GM18870 (cell line): ENCODE results near the gene REST.
"Not testable (repeated sequence)": the region's sequence is repeated elsewhere in the genome, so short reads cannot be mapped to it uniquely, and the experiment has no call there.

Experiments
- ATAC-seq: cut with Tn5 transposase; IDR thresholded peaks from one replicate; pipeline ENCODE4 v1.9.1; 2021; ENCODE audit warnings: moderate library complexity; ENCODE audit not compliant: unreplicated experiment

The REST gene

DNA sequence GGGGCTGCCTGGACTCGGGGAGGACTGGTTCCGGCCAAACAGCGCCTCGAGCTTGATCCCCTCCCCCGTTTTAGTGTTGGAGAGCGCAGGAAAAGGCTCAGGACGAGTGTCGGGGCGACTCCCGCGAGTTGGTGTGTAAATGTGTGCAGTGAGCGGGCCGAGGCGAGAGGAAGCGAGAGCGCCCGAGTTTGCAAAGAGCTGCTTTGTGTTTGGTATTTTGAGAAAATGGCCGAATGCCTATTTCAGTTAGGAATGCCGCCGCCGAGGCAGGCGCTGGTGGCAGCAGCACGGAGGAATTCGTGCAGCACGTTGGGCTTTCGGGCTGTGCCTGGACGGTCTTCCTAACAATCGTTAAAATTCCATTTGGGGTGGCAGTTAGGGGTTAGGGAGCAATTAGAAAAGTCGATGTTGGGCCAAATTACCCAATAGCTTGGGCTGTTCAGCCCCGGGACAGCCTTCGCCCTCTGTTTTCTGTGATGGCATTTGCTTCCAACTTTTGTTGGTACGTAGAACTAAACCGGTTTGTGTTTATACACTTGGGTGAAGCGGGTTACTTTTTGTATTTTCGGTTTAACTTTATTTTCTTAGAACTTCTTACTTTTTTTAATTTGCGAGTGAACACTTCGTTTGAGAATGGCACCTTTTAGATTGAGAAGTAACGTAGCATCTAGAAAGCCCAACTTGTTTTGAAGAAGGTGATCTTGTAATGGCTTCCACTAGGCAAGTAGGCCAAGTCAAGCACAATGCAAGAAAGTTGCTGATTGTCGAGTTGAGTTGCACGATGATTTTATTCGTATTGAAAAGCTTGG is 1.6 kb downstream of the REST start:
- peak; percentile 30 for ATAC-seq

- ATAC-seq = no peak
These were observed 2.7 kb downstream of the REST start for GRCh38 chr4:56910172-56910967.

DNA sequence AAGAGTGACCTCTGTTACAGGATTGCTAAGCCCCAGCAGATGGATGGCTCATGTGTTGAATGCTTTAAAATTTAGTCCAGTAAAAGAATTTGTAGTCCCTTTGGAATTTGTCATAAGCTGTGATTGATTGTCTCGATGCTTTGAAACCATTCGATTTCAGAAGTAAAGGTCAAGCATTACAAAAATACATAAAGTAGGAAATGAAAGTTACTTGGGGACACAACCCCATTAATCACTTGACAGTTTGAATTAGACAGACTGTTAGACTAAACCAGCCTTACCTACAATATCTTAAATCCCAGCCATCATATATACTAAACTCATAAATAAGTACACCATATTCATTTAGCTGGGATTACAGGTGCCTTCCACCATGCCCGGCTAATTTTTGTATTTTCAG is 6.6 kb downstream of the REST start:
- no peak for ATAC-seq

DNA sequence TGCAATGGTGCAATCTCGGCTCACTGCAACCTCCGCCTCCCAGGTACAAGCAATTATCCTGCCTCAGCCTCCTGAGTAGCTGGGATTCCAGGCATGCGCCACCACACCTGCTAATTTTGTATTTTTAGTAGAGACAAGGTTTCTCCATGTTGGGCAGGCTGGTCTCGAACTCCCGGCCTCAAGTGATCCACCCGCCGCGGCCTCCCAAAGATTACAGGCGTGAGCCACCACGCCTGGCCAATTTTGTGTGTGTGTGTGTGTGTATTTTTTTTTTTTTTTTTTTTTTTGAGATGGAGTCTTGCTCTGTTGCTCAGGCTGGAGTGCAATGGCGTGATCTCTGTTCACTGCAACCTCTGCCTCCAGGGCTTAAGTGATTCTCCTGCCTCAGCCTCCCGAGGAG is 7.3 kb downstream of the REST start:
- not testable (repeated sequence) for ATAC-seq

DNA sequence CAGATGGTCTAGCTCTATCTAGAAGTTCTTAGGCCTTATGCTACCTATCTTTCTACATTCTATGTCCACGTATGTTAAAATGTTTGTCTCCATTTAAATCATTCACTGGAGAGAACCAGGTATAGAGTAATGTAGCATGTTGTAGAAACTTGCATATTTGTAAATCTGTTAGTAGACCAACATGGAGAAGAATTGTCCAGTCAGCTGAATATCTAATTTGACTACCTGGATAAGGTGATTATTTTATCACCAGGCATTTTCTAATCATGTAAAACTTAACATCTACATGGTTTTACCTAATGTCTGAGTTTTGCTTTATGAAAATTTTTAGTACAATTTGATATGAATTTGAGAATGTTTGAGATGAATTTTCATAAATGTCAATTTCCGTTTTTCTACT is 19.5 kb downstream of the REST start:
- no peak for ATAC-seq

- no peak for ATAC-seq
These were observed 22.9 kb downstream of the REST start for GRCh38 chr4:56930638-56931037.

- no peak for ATAC-seq
These were observed 24.2 kb downstream of the REST start for GRCh38 chr4:56931924-56932323.

- no peak for ATAC-seq
These were observed 29.6 kb downstream of the REST start for GRCh38 chr4:56937262-56937661.

GRCh38 chr4:56939826-56940225 is 32.1 kb downstream of the REST start:
- not testable (repeated sequence) for ATAC-seq

DNA sequence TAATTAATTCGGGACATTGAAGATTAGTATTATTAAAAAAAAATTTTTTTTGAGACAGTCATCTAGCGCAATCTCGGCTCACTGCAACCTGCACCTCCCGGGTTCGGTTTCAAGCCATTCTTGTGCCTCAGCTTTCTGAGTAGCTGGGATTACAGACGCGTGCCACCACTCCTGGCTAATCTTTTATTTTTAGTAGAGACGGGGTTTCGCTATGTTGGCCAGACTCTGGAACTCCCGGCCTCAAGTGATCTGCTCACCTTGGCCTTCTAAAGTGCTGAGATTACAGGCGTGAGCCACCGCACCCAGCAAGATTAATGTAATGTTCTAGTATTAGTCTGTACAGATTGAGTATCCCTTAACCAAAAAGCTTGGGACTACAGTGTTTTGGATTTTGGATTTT is 32.7 kb downstream of the REST start:
- ATAC-seq = no peak

- ATAC-seq = no peak
These were observed 33.3 kb downstream of the REST start for GRCh38 chr4:56940971-56941370.

GRCh38 chr4:56941403-56941802 is 33.7 kb downstream of the REST start:
- no peak for ATAC-seq

- no peak for ATAC-seq
These were observed 46.2 kb downstream of the REST start for GRCh38 chr4:56953680-56954520.

GRCh38 chr4:56958111-56958517 is 50.4 kb downstream of the REST start:
- ATAC-seq = no peak

- no peak for ATAC-seq
These were observed 51.4 kb downstream of the REST start for GRCh38 chr4:56959100-56959499.

- no peak for ATAC-seq
These were observed 53.4 kb downstream of the REST start for GRCh38 chr4:56961107-56961500.

- no peak for ATAC-seq
These were observed 63.7 kb downstream of the REST start for GRCh38 chr4:56971383-56971782.

DNA sequence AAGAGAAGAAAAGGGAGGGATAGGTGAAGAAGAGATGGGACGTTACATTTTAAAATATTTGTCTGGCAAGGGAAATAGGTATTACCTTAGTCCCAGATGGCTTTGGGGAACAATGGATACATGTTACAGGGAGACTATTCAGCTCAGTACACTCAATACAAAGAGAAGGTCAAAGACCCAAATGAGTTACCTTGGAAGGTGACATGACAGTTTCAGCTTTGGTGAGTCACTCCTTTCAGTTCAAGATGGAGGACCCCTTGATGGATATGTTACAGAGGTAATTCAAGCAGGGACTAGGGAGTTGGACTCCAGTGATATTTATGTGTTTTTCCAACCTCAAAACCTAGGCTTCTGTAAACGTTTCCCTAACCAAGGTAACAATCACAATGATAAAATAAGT is 64.7 kb downstream of the REST start:
- no peak for ATAC-seq

- no peak for ATAC-seq
These were observed 65.1 kb downstream of the REST start for GRCh38 chr4:56972809-56973208.

DNA sequence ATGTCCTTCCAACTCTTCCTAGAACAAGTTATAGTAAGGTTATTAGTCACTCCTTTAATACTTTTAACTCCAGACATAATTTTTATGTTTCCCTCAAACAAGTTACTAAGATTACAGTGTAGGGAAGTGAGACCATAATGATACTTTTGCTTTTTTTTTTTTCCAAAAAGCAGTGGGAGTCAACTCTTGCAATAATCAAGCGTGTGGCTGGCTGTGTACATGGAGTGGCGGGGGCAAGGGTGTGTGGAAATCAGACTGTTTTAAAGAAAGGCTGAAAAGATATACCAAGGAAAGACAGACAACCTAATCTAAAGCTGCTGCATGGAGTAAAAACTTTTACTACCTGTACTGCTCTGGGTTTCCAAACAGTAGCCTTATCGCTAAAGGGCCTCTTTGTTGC is 65.6 kb downstream of the REST start:
- ATAC-seq = no peak

DNA sequence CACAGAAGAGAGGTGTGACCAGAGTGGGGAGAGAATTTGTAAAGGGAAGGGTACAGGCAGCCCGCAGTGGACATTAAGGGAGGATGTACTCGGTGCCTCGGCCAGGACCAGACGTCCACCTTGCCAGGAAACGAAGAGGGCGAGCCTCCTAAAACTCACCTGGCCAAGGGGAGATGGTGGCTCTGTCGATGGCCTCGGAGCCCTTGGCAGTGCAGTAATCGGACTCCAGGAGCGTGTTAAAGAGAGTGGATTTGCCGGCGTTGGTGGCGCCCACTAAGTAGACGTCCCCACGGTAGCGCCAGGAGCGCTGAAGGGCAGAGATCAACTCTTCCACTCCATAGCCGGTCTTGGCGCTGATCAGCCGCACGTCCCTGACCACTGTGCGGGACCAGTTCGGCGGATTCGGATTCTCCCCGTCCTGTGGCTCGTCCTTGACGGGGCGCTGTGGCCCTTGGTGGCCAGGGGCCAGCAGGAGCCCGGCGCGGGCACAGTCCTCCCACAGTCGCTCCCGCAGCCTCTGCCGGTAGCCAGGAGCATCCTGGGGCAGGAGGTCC is 68.7 kb downstream of the REST start:
- no peak for ATAC-seq
